Muscle of leg (tissue), 11 donors: ENCODE measurements around the gene IER5. TPM values are rescaled to one million over a fixed set of nuclear protein-coding genes. Genes with fewer than 3 reads are reported as not detected.

ENCODE experiments used
- DNase-seq: peaks from one replicate; pipeline ENCODE4 v3.0.0; 2013
- H3K27ac ChIP-seq: one replicate; pipeline ENCODE4 v1.5.1; 2013; ENCODE audit warnings: mild to moderate bottlenecking, low read length, control low read depth
- H3K27me3 ChIP-seq: one replicate; pipeline ENCODE4 v1.6.1; 2013; ENCODE audit warnings: low read length; ENCODE audit not compliant: control insufficient read depth, insufficient read depth
- H3K36me3 ChIP-seq: one replicate; pipeline ENCODE4 v1.6.1; 2013; ENCODE audit warnings: low read length; ENCODE audit not compliant: control insufficient read depth, insufficient read depth
- H3K4me1 ChIP-seq: one replicate; pipeline ENCODE4 v1.6.1; 2013; ENCODE audit warnings: low read length; ENCODE audit not compliant: control insufficient read depth, insufficient read depth
- H3K4me3 ChIP-seq: one replicate; pipeline ENCODE4 v1.5.1; 2013; ENCODE audit warnings: low read length, control low read depth
- H3K9me3 ChIP-seq: replicated peaks from 2 replicates; pipeline ENCODE4 v1.6.1; 2013; ENCODE audit warnings: low read depth, low read length; ENCODE audit not compliant: control insufficient read depth
- WGBS: methylation state at CpG from one replicate; pipeline ENCODE4 v1.1.5; 2013; ENCODE audit warnings: missing lambda C conversion rate; ENCODE audit not compliant: insufficient coverage; 5-methylcytosine and 5-hydroxymethylcytosine counted together
- polyA plus RNA-seq, 8 donors: library from polyadenylated mRNA; unstranded; fragments of 120-200 nt; gene quantifications; one replicate each; pipeline versions ENCODE4 v1.2.1 to v1.2.3, GENCODE V29; 2013; ENCODE audit warnings: inconsistent platforms in 1 of 8, low replicate concordance in 1 of 8; ENCODE audit not compliant: insufficient read length in 8 of 8, insufficient read depth in 1 of 8
- total RNA-seq: library from RNA; stranded (reverse); fragments of 120-200 nt; gene quantifications from one replicate; pipeline ENCODE4 v1.2.4, GENCODE V29; 2013

IER5 gene
- total and polyA plus RNA-seq, 9 donors, result 6.7 to 15.9 (median 9.2) TPM

DNA sequence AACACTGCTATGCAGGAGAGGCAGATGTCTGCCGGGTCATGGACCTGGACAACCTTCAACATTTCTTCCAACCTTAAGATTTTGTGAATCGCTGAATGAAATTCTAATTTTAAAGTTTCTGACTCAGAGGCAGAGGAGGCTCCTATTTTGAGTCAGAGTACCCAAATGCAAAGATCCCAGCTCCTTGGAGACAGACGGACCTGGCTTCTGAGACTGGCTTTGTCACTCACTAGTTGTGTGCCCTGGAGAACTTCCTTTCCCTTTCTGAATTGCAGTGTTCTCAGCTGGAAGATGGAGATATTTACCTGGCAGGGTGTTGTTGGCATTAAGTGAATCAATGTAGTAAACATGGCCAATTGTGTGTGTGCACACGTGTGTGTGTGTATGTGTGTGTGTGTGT, 51.9 kb downstream of the IER5 start:
- Histone ChIP-seq H3K9me3 (no peaks in the 10 kb centered on the region), H3K27ac (no peak overlapping the region), H3K36me3 (no peaks in the 10 kb centered on the region), H3K27me3 (no peaks in the 10 kb centered on the region), H3K4me1 (peaks cover 27% of the 10 kb centered on the region), H3K4me3 (no peak overlapping the region)
- DNase-seq, result no peak
- WGBS, result 87% methylated on average over 2 of the region's 4 CpGs

DNA sequence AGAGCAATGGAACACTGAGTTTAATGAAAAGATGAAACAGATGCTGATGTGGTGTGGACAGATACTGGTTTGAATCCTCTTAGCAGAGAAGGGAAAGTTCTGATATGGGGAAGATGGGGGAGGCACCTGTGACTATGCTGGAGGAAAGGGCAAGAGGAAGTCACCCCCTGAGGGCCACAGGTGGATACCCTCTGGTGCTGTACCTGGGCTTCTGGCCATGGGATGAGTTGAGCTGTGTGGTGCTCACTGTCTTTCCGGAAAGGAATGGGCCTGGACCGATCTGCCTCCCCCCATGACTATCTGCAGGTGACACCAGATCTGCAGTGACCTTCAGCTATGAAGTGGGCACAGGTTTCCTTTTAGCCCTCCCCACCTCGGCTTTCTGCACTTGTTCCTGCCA, 52.4 kb downstream of the IER5 start:
- Histone ChIP-seq H3K27ac (no peak overlapping the region), H3K9me3 (peaks cover 1% of the 10 kb centered on the region), H3K4me1 (peaks cover 22% of the 10 kb centered on the region), H3K36me3 (no peaks in the 10 kb centered on the region), H3K27me3 (no peaks in the 10 kb centered on the region), H3K4me3 (no peak overlapping the region)
- WGBS, result 83% methylated on average over 1 of the region's 3 CpGs
- no peak for DNase-seq

DNA sequence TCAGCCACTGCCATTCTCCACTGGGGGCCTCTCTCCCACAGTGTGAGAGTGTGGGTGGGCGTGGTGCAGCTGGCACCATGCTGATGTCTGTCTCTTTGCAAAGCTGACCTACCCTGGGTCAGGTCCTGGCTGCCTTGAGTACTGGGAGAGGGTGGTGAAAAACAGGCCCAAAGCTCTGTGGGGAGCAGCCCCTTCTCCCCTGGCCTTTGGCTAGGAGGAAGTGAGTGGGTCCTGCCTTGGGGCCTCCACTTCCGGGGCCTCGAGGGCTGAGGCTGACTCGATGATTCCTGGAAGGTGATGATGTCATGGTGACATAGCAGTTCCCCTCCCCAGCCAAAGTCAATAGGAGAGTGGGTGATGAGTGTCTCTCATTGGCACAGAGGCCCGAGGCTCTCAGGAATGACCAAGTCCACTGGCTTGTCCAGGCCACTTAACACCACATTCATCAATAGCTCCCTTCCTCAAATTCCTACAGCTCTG, 53.0 kb downstream of the IER5 start:
- no peak overlapping the region for H3K27ac ChIP-seq
- peaks cover 3% of the 10 kb centered on the region for H3K9me3 ChIP-seq
- H3K4me1 ChIP-seq, result peaks cover 16% of the 10 kb centered on the region
- WGBS, result 80% methylated on average over 1 of the region's 5 CpGs
- no peaks in the 10 kb centered on the region for H3K27me3 ChIP-seq
- no peak for DNase-seq
- H3K4me3 ChIP-seq, result no peak overlapping the region
- H3K36me3 ChIP-seq, result no peaks in the 10 kb centered on the region

Other genes starting within 250 kb of the IER5 start
- gene KIAA1614, start 175.8 kb upstream of the IER5 start, total RNA-seq, result 11.7 TPM
- 10 to 100 TPM in 7 of 8 donors, 1 to 10 TPM in 1; 10.0 to 16.3 (median 12.5) TPM for gene KIAA1614, start 175.8 kb upstream of the IER5 start, polyA plus RNA-seq
- 16.4 TPM for gene STX6, start 65.8 kb upstream of the IER5 start, total RNA-seq
- 10 to 100 TPM; 15.5 to 21.7 (median 17.1) TPM for gene STX6, start 65.8 kb upstream of the IER5 start, polyA plus RNA-seq
- 6.3 TPM for gene MR1, start 54.7 kb upstream of the IER5 start, total RNA-seq
- 1 to 10 TPM; 3.2 to 5.6 (median 4.1) TPM for gene MR1, start 54.7 kb upstream of the IER5 start, polyA plus RNA-seq